Ishikawa (cell line): ENCODE data around the gene TRMT61A.

Experiments
- CEBPB ChIP-seq: IDR thresholded peaks from 2 replicates; pipeline ENCODE4 v1.6.1; 2012
- CREB1 ChIP-seq: IDR thresholded peaks from 2 replicates; pipeline ENCODE4 v1.6.1; 2012; ENCODE audit warnings: low read depth
- EGR1 ChIP-seq: IDR thresholded peaks from 2 replicates; pipeline ENCODE4 v1.6.1; 2012
- NFIC ChIP-seq: IDR thresholded peaks from 2 replicates; pipeline ENCODE4 v1.6.1; 2012
- TAF1 ChIP-seq: IDR thresholded peaks from 2 replicates; pipeline ENCODE4 v1.6.1; 2012; ENCODE audit warnings: low read depth, mild to moderate bottlenecking
- TEAD4 ChIP-seq: IDR thresholded peaks from 2 replicates; pipeline ENCODE4 v1.6.1; 2012
- USF1 ChIP-seq: IDR thresholded peaks from 2 replicates; pipeline ENCODE4 v1.6.1; 2012
- YY1 ChIP-seq: IDR thresholded peaks from 2 replicates; pipeline ENCODE4 v1.6.1; 2012; ENCODE audit warnings: low read depth

DNA sequence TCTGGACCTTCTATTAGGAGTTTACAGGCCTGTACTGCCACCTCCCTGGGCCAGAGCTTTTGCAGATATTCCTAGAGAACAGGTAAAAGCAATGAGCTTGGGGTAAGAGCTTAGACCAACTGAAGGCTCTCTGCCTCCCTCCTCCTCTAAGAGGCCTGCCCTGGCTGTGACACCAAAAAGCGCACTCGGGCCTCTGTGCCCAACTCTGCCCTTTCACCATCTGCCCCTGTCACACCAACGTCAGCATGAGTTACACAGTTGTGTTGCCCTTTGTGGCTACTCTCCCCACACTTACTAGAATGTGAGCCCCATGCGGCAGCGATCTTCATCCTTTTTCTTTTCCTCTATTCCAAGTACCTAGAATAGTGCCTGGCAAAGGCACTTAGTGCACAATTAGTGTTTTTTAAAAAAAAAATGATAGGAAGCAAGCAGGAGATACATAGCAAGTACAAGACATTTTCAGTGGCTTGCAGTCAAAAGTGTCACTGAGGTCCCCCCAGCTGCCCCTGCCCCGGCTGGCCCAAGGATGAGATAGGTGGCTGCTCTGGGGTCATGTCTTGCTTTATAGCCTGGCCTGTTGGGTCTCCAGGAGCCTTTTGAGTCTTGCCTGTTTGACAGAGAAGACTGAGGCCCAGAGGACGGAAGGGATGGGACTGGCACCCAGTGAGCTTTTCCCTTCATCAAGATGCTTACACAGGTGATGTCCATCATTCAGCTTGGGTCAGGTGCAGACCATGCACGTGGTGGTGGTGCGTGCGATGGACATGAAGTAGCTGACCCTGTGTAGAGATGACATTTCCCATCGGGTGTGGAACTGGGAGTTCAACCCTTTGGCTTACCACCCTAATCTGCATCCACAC, 18.9 kb upstream of the TRMT61A start:
- no peak for TF ChIP-seq EGR1
- TF ChIP-seq TEAD4 = no peak
- no peak for TF ChIP-seq USF1
- no peak for TF ChIP-seq YY1
- no peak for TF ChIP-seq TAF1
- no peak for TF ChIP-seq CREB1
- TF ChIP-seq CEBPB = no peak
- no peak for TF ChIP-seq NFIC
